ENCODE results near the gene ATP1A1. TPM values are rescaled to one million over a fixed set of nuclear protein-coding genes. Genes with fewer than 3 reads are reported as not detected.
A peak's percentile ranks its signal among the peaks of the same experiment; 100 is the strongest.

Gene ATP1A1
- total RNA-seq, 1 donor from 2014 or later = 1,192 TPM

GRCh38 chr1:116440731-116441130 lies 67.7 kb downstream of the ATP1A1 start:
- no peak for DNase-seq (ENCODE audit: low read depth)

- no peak for DNase-seq (ENCODE audit: low read depth)
Observed at GRCh38 chr1:116445534-116445933, 72.5 kb downstream of the ATP1A1 start.

GRCh38 chr1:116446686-116447085 lies 73.6 kb downstream of the ATP1A1 start:
- no peak for DNase-seq (ENCODE audit: low read depth)

GRCh38 chr1:116448785-116449385 lies 75.8 kb downstream of the ATP1A1 start:
- no peak for DNase-seq (ENCODE audit: low read depth)

- no peak for DNase-seq (ENCODE audit: low read depth)
Observed at GRCh38 chr1:116449578-116449977, 76.5 kb downstream of the ATP1A1 start.

- DNase-seq (ENCODE audit: low read depth) = no peak
Observed at GRCh38 chr1:116451702-116452101, 78.7 kb downstream of the ATP1A1 start.

- DNase-seq (ENCODE audit: low read depth) = no peak
Observed at GRCh38 chr1:116453481-116453880, 80.4 kb downstream of the ATP1A1 start.

GRCh38 chr1:116453906-116454305 lies 80.9 kb downstream of the ATP1A1 start:
- peak; percentile 31 for DNase-seq (ENCODE audit: low read depth)

Other genes with a start within 250 kb of the ATP1A1 start
- gene CD58, start 197.8 kb downstream of the ATP1A1 start, total RNA-seq = 45.4 and 62.3 TPM in 2 replicates